ENCODE measurements around the gene C16orf78.
"Not testable (repeated sequence)": the region's sequence is repeated elsewhere in the genome, so short reads cannot be mapped to it uniquely, and the experiment has no call there.

C16orf78 gene

GRCh38 chr16:49350265-49351095, 23.1 kb upstream of the C16orf78 start:
- peak; percentile 65 for DNase-seq

GRCh38 chr16:49351096-49351487, 22.5 kb upstream of the C16orf78 start:
- no peak for DNase-seq

- DNase-seq, result peak; percentile 30
These were observed 20.7 kb upstream of the C16orf78 start for GRCh38 chr16:49352892-49353291.

GRCh38 chr16:49353680-49354079, 19.9 kb upstream of the C16orf78 start:
- DNase-seq, result no peak

GRCh38 chr16:49354101-49354500, 19.5 kb upstream of the C16orf78 start:
- DNase-seq, result no peak

- no peak for DNase-seq
These were observed 18.6 kb upstream of the C16orf78 start for GRCh38 chr16:49354991-49355390.

GRCh38 chr16:49355933-49356665, 17.5 kb upstream of the C16orf78 start:
- no peak for DNase-seq

GRCh38 chr16:49356728-49357488, 16.7 kb upstream of the C16orf78 start:
- DNase-seq, result no peak

GRCh38 chr16:49359591-49359990, 14.0 kb upstream of the C16orf78 start:
- no peak for DNase-seq

DNA sequence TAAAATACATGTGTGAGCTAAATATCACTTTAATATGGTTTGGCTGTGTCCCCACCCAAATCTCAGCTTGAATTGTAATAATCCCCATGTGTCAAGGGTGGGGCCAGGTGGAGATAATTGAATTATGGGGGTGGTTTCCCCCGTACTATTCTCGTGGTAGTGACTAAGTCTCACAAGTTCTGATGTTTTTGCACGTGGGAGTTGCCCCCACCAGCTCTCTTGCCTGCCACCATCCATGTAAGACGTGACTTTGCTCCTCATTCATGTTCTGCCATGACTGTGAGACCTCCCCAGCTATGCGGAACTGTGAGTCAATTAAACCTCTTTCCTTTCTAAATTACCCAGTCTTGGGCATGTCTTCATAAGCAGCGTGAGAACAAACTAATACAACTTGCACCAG, 11.9 kb upstream of the C16orf78 start:
- DNase-seq, result not testable (repeated sequence)

GRCh38 chr16:49362230-49362629, 11.4 kb upstream of the C16orf78 start:
- DNase-seq, result no peak

DNA sequence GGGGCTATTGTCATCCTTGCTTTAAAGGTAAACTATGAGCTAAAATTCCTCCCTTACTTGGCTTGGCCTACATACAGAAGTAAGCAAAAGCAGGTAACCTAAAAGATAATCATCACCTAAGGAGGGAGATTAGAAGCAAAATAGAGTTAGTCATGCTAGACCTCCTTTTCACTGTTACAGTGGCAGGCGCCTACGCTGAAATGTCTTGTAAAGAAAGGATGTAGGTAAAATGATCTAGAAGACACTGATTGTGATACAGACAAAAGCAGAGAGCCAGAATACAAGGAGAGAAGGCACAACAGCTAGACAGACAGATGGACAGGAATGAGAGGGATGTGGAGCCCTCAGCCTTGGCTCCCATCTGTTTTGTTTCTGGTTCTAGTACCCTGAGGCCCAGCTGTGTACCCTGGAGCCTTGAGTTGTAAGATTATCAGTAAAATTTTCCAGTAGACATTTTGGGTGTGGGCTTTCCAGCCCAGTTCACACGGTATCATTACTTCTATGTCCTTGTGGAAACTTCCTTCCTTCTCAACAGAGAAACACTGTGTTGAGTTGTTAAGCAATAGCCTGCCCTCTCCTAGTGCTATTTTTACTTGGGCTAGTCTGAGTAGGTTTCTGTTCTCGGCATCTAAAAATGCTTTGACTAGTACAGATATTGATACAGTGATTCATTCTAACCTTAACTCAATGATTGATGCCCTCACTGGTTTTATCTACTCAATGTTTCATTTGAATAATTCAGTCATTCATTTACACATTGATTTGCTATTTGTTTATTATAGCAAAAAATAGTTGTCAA, 7.7 kb upstream of the C16orf78 start:
- no peak for DNase-seq

DNA sequence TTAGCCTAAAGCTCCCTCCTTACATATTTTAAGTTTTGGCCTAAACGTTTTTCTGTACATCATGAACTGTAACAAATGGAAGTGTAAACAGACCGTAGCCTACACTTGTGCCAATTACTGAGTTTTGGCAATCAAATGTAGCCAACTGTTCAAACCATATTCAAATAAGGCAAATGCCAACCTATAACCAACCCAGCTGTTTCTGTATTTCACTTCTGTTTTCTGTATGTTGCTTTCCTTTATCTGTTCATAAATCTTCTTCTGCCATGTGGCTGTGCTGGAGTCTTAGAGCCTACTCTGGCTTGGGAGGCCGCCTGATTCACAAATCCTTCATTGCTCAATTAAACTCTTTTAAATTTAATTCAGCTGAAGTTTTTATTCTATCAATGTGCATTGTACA, 6.9 kb upstream of the C16orf78 start:
- DNase-seq, result no peak

DNA sequence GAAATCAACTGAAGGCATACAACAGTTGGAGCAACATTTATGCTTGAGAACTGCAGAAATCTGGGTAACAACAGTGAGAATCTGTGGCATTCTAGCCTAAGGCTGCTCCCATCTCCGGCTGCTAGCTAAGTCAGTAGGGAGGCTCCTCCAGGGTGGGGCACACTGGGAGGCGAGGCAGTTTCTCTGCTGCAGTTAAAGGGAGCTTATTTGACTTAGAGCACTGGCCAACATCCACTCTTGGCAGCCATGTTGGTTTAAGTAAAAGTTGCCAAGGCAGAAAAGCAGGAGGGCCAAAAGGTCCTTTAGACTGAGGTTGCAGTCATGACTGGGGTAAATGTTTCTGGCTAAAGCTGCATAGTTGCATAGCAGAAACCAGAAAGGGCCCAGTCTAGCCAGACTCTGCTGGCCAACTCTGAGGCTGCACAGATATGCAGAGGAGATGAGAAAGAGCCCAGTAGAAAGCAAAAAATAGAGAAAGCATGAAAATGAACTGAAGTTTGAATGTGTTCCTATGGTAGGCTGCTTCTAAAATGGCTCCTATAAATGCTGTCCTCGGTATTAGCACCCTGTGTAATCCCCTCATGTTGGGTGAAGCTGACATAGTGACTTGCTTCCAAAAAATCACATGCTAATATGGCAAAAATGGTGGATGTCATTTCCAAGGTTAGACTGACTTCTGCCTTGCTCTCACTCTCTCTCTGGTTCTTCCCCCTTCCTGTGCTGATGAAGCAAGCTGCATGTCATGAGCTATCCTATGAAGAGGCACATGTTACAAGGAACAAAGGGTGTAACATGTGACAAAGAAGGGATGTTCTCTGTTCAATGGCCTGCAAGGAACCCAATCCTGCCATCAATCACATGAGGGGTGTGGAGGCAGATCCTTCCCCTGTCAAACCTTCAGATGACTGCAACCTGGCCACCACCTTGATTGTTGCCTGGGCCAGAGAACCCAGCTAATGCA, 3.7 kb upstream of the C16orf78 start:
- no peak for DNase-seq

DNA sequence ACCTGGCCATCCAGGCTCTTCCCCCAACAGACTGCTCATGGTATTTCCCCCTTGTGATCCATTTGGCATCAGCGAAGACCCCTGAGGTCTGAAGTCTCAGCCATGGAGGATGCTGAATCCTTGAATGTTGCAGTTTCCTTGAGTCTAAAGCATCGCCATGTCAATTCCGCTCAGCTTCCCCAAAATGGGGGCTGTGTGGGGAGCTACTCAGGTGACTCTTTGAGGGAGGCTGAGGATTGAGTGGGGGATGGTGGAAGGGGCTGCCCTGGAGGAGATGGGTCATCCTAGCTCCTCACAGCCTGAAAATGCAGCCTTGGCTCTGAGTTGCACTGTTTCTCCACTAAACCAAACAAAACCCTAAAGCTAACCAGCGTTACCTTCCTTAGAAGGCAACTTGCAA, 2.6 kb downstream of the C16orf78 start:
- no peak for DNase-seq

DNA sequence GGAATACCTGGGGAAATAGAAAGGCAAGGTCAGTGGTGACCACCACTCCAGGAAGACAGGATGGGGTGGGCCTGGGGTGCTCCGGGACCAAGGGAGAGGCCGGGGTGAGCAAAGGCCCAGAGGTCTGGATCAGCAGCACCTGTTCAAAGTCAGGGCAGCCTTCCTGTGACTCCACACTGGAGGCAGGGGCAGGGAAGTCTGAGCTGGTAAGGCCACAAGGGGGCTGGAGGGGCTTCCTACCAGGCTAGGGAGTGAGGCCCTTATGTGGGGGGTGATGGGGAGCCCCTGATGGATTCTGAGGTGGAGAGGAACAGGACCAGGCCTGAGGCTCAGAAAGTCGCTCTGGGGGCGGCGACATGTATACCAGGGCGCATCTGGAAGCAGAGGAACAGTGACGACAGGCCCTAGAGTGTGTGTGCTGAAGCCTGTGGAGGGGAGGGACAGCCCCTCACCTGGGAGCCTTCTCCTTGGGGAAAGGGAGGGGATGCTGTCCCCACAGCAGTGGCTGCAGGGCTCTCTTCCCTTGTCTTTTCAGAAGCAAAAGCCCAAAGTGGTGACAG, 3.7 kb downstream of the C16orf78 start:
- no peak for DNase-seq

DNA sequence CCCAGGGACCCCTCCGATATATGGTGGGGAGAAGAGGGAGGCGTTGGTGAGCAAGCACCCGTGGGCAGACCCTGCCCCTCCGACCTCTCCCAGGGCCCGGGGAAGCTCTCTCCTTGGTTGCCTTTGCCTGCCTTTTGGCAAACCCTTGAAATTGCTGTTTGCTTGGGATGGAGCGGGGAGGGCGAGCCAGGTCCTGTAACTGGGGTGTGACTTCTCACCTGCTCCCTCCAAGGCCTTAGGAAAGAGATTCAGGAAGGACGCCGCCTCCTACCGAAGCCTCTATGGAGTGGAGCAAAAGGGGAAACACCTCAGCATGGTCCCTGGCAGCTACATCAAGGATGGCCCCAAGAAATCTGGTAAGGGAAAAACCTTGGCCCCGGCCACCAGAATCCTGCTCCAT, 4.6 kb downstream of the C16orf78 start:
- DNase-seq, result no peak

DNA sequence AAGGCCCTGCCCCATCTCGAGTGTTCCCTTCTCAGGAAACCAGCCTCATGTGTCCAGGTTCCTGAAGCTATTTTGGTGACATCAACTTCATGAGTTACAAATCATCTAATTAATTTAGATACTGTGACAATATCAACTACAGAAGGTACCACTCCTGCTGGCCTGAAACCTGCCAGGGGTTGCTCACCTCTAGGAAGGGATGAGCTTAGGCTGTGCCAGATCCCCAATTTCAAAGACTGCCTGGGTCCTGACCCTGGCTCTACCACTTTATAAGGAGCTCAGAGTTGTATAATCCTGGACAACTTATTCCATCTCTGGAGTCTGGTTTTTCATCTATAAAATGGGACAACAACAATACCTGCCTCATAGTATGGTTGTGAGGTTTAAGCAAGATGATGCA, 5.2 kb downstream of the C16orf78 start:
- no peak for DNase-seq

DNA sequence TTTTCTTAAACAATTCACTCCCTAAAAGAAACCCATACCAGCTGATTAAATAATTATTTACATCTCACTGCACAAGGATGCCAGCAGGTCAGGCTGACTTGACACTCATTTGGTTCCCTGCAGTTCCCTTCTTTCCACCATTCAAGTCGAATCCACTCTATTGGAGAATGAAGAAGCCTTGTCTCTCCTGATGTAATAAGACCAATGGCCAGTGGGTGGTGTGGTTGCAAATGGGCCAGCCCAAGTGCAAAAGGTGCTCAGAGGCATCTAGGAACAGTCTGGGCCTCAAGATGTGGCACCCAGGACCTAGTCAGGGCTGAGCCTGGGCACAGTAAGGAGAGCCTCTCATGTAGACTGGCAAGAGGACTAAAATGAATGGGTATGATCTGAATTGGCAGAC, 9.3 kb downstream of the C16orf78 start:
- peak; percentile 17 for DNase-seq

- no peak for DNase-seq
These were observed 21.4 kb downstream of the C16orf78 start for GRCh38 chr16:49395021-49395420.

GRCh38 chr16:49396206-49396720, 22.7 kb downstream of the C16orf78 start:
- DNase-seq, result no peak

Measured in hematopoietic multipotent progenitor cell treated with erythropoietin and hydrocortisone succinate and interleukin-3 and kit ligand, for 6 days (in vitro differentiated cells).